AG04449 (cell line): ENCODE results near the gene DPY19L1.
"Not testable (repeated sequence)": the region's sequence is repeated elsewhere in the genome, so short reads cannot be mapped to it uniquely, and the experiment has no call there.

Source experiments
- CTCF ChIA-PET: fragments of 350-600 bp; formaldehyde crosslinking; extraction: SDS; loops from one replicate; lab custom pipeline; 2021; ENCODE audit warnings: antibody characterized with exemption; lab: Yijun Ruan, JAX
- POLR2A ChIA-PET: fragments of 400-600, 350-600 bp; formaldehyde crosslinking; extraction: SDS; loops from one replicate; lab custom pipeline; 2020; ENCODE audit warnings: antibody characterized with exemption, inconsistent platforms; lab: Yijun Ruan, JAX
- DNase-seq: peaks from one replicate; pipeline ENCODE4 v3.0.0-alpha.2; 2010; ENCODE audit warnings: low read depth, low spot score
- H3K4me3 ChIP-seq: 2 replicates; pipeline ENCODE4 v1.5.1; 2011; ENCODE audit warnings: low read depth, mild to moderate bottlenecking, control low read depth, low read length
- CTCF ChIP-seq: IDR thresholded peaks from one replicate; pipeline ENCODE4 v1.5.1; 2011; ENCODE audit warnings: mild to moderate bottlenecking, moderate library complexity, low read length, control low read depth, inconsistent platforms; ENCODE audit not compliant: insufficient read depth; ENCODE audit errors: missing control alignments

DPY19L1 gene

GRCh38 chr7:34931739-34932138 lies 105.5 kb downstream of the DPY19L1 start:
- POLR2A ChIA-PET, result no interaction called here
- no peak for TF ChIP-seq CTCF

GRCh38 chr7:34929783-34930182 lies 107.5 kb downstream of the DPY19L1 start:
- H3K4me3 ChIP-seq, POLR2A ChIA-PET, DNase-seq: not testable (repeated sequence)
- CTCF ChIA-PET, result interaction anchor here (0.8 kb wide), 2 partner anchors 104 to 106 kb away, joined by 3 read pairs; no protein-coding TSS in a partner anchor

More at GRCh38 chr7:34931739-34932138, 105.5 kb downstream of the DPY19L1 start:
- CTCF ChIA-PET, result interaction anchor here (1.2 kb wide), 1 partner anchor 108 kb away, joined by 3 read pairs; no protein-coding TSS in a partner anchor
- no peak for DNase-seq
- no peak overlapping the region for H3K4me3 ChIP-seq

GRCh38 chr7:34928560-34928959 lies 108.7 kb downstream of the DPY19L1 start:
- ChIA-PET POLR2A (no interaction called here), CTCF (interaction anchor here (0.6 to 1.7 kb wide), 4 partner anchors 8 to 613 kb away, joined by 3 to 8 read pairs (median 4); no protein-coding TSS in a partner anchor)
- TF ChIP-seq CTCF, result no peak
- no peak overlapping the region for H3K4me3 ChIP-seq
- no peak for DNase-seq

GRCh38 chr7:34928052-34928451 lies 109.2 kb downstream of the DPY19L1 start:
- POLR2A ChIA-PET, result no interaction called here
- H3K4me3 ChIP-seq, result no peak overlapping the region
- TF ChIP-seq CTCF, result peak; percentile 40
- no peak for DNase-seq
- CTCF ChIA-PET, result interaction anchor here (0.6 to 1.7 kb wide), 7 partner anchors 9 to 613 kb away, joined by 3 to 8 read pairs (median 4); no protein-coding TSS in a partner anchor

- POLR2A ChIA-PET, CTCF ChIA-PET, DNase-seq, H3K4me3 ChIP-seq: not testable (repeated sequence)
Observed at GRCh38 chr7:34920470-34920869, 116.8 kb downstream of the DPY19L1 start.

- H3K4me3 ChIP-seq, CTCF ChIA-PET, POLR2A ChIA-PET, DNase-seq: not testable (repeated sequence)
Observed at GRCh38 chr7:34919038-34919437, 118.2 kb downstream of the DPY19L1 start.

GRCh38 chr7:34918198-34918861 lies 119.0 kb downstream of the DPY19L1 start:
- DNase-seq, H3K4me3 ChIP-seq, POLR2A ChIA-PET, CTCF ChIA-PET: not testable (repeated sequence)

- CTCF ChIA-PET, POLR2A ChIA-PET, H3K4me3 ChIP-seq, DNase-seq: not testable (repeated sequence)
Observed at GRCh38 chr7:34917515-34917914, 119.8 kb downstream of the DPY19L1 start.

GRCh38 chr7:34916267-34916666 lies 121.0 kb downstream of the DPY19L1 start:
- POLR2A ChIA-PET, result no interaction called here

More at GRCh38 chr7:34916267-34916666, 121.0 kb downstream of the DPY19L1 start:
- H3K4me3 ChIP-seq, result no peak overlapping the region
- DNase-seq, result no peak
- no peak for TF ChIP-seq CTCF
- CTCF ChIA-PET, result no interaction called here
